GM18951 (cell line): ENCODE measurements around the gene FIGNL1.

Source experiments
- POLR2A ChIP-seq: IDR thresholded peaks from 4 replicates; pipeline ENCODE4 v1.6.1; 2011; ENCODE audit warnings: mild to moderate bottlenecking; ENCODE audit not compliant: insufficient read length, insufficient read depth; ENCODE audit errors: extremely low read depth
- in situ Hi-C: fragments of 300-500 bp; cut with MboI; formaldehyde crosslinking; loops from one replicate; pipeline ENCODE4 v1.12.0; 2022; ENCODE audit warnings: low sequenced_read_pairs, mixed read lengths, inconsistent platforms; ENCODE audit not compliant: unreplicated experiment

The FIGNL1 gene

GRCh38 chr7:50431722-50432305 is 18.3 kb downstream of the FIGNL1 start:
- in situ Hi-C loops: no loop called here
- TF ChIP-seq POLR2A: no peak

GRCh38 chr7:50431316-50431715 is 18.8 kb downstream of the FIGNL1 start:
- in situ Hi-C loops: no loop called here

GRCh38 chr7:50428911-50429310 is 21.2 kb downstream of the FIGNL1 start:
- TF ChIP-seq POLR2A: no peak
- in situ Hi-C loops: no loop called here

More at GRCh38 chr7:50431316-50431715, 18.8 kb downstream of the FIGNL1 start:
- no peak for TF ChIP-seq POLR2A

- in situ Hi-C loops: no loop called here
- no peak for TF ChIP-seq POLR2A
Observed at GRCh38 chr7:50427518-50427917, 22.6 kb downstream of the FIGNL1 start.

GRCh38 chr7:50426280-50427045 is 23.7 kb downstream of the FIGNL1 start:
- in situ Hi-C loops: no loop called here
- no peak for TF ChIP-seq POLR2A

GRCh38 chr7:50425318-50425717 is 24.8 kb downstream of the FIGNL1 start:
- TF ChIP-seq POLR2A: no peak
- in situ Hi-C loops: no loop called here

GRCh38 chr7:50423860-50424259 is 26.3 kb downstream of the FIGNL1 start:
- no peak for TF ChIP-seq POLR2A
- in situ Hi-C loops: loop anchor here (25.0 kb wide), 1 partner anchor 212 kb away; no protein-coding TSS in a partner anchor

- in situ Hi-C loops: loop anchor here (25.0 kb wide), 1 partner anchor 211 kb away; no protein-coding TSS in a partner anchor
- no peak for TF ChIP-seq POLR2A
Observed at GRCh38 chr7:50422858-50423257, 27.3 kb downstream of the FIGNL1 start.

GRCh38 chr7:50421043-50421442 is 29.1 kb downstream of the FIGNL1 start:
- in situ Hi-C loops: loop anchor here (25.0 kb wide), 1 partner anchor 209 kb away; no protein-coding TSS in a partner anchor
- TF ChIP-seq POLR2A: no peak

- TF ChIP-seq POLR2A: no peak
- in situ Hi-C loops: loop anchor here (25.0 kb wide), 1 partner anchor 206 kb away; no protein-coding TSS in a partner anchor
Observed at GRCh38 chr7:50418526-50419290, 31.4 kb downstream of the FIGNL1 start.

- in situ Hi-C loops: loop anchor here (25.0 kb wide), 1 partner anchor 206 kb away; no protein-coding TSS in a partner anchor
Observed at GRCh38 chr7:50418086-50418515, 32.0 kb downstream of the FIGNL1 start.

GRCh38 chr7:50416527-50417182 is 33.5 kb downstream of the FIGNL1 start:
- in situ Hi-C loops: loop anchor here (25.0 kb wide), 1 partner anchor 204 kb away; no protein-coding TSS in a partner anchor
- TF ChIP-seq POLR2A: no peak

More at GRCh38 chr7:50418086-50418515, 32.0 kb downstream of the FIGNL1 start:
- no peak for TF ChIP-seq POLR2A
